HepG2 (cell line): ENCODE results near the gene MAPRE3. TPM values are rescaled to one million over a fixed set of nuclear protein-coding genes. Genes with fewer than 3 reads are reported as not detected.

Source experiments
- ATAC-seq: fragments of 200-7000 bp; cut with Tn5 transposase; 3 replicates; pipeline ENCODE4 v1.9.1; 2020; ENCODE audit warnings: mild to moderate bottlenecking, moderate library complexity
- BruUV-seq: library from RNA; stranded (reverse); fragments of 400-500 nt; replicated peaks from 2 replicates; lab custom pipeline; 2021; lab: Mats Ljungman, UMichigan
- CTCF ChIA-PET: fragments of 300-600 bp; formaldehyde crosslinking; extraction: SDS; loops from one replicate; lab custom pipeline; 2021; ENCODE audit warnings: low total read pairs, inconsistent platforms, low intra/inter-chr PET ratio; lab: Yijun Ruan, JAX
- POLR2A ChIA-PET: fragments of 350-600 bp; sonication (Branson Sonifier 250); formaldehyde crosslinking; loops from one replicate; lab custom pipeline; 2020; ENCODE audit warnings: antibody characterized with exemption, inconsistent platforms; lab: Yijun Ruan, JAX
- DNase-seq: peaks from one replicate; pipeline ENCODE4 v3.0.0-alpha.2; 2015; ENCODE audit warnings: low spot score
- FAIRE-seq: peaks from 3 replicates; lab custom pipeline; 2011; peaks lifted over from hg19 to GRCh38; lab: Jason Lieb, UNC
- H2AFZ ChIP-seq: one replicate; pipeline ENCODE4 v1.6.1; 2011; ENCODE audit warnings: low read length, inconsistent platforms
- H3K27ac ChIP-seq: fragments of 300-600 bp; 3 replicates; pipeline ENCODE4 v1.8.0; 2011; ENCODE audit warnings: mixed run types, mild to moderate bottlenecking, mixed read lengths, low read length, inconsistent platforms; ENCODE audit not compliant: insufficient read depth; ENCODE audit errors: extremely low read length
- H3K27me3 ChIP-seq, 2 experiments: fragments of 200-600 bp in 1 of 2; 2 replicates in 1 of 2; 3 replicates in 1 of 2; pipeline versions ENCODE4 v1.6.0 to v1.8.0; 2011; ENCODE audit warnings: low read length in 2 of 2, mild to moderate bottlenecking in 2 of 2, moderate library complexity in 2 of 2, inconsistent platforms in 1 of 2; ENCODE audit not compliant: insufficient read depth in 2 of 2, control insufficient read depth in 1 of 2
- H3K36me3 ChIP-seq, 2 experiments: fragments of 200-600 bp in 1 of 2; replicated peaks in 1 of 2; 2 replicates in 1 of 2; 3 replicates in 1 of 2; pipeline versions ENCODE4 v1.5.1 to v1.8.0; 2011; ENCODE audit warnings: low read length in 2 of 2, inconsistent platforms in 1 of 2; ENCODE audit not compliant: insufficient read depth in 2 of 2, control insufficient read depth in 1 of 2
- H3K4me1 ChIP-seq: 2 replicates; pipeline ENCODE4 v1.5.1; 2012; ENCODE audit warnings: low read length, inconsistent platforms; ENCODE audit not compliant: insufficient read depth
- H3K4me2 ChIP-seq: 2 replicates; pipeline ENCODE4 v1.6.0; 2011; ENCODE audit warnings: low read depth, low read length, inconsistent platforms
- H3K4me3 ChIP-seq, 3 experiments: fragments of 200-600 bp in 1 of 3; sonication (generic), shearing (Covaris generic) in 1 of 3; replicated peaks in 1 of 3; 2 replicates each; pipeline ENCODE4 v1.5.1; 2011 to 2016; ENCODE audit warnings: low read length in 3 of 3, inconsistent platforms in 2 of 3, low read depth in 2 of 3, mild to moderate bottlenecking in 2 of 3, control low read depth in 1 of 3, mixed read lengths in 1 of 3; ENCODE audit not compliant: insufficient read depth in 1 of 3
- H3K79me2 ChIP-seq: one replicate; pipeline ENCODE4 v1.6.1; 2011; ENCODE audit warnings: low read length, inconsistent platforms; ENCODE audit not compliant: insufficient read depth
- H3K9ac ChIP-seq: 2 replicates; pipeline ENCODE4 v1.6.0; 2011; ENCODE audit warnings: mild to moderate bottlenecking, low read depth, low read length, inconsistent platforms; ENCODE audit not compliant: insufficient read depth
- H3K9me3 ChIP-seq: 2 replicates; pipeline ENCODE4 v1.5.1; 2012; ENCODE audit warnings: mild to moderate bottlenecking, low read length
- H4K20me1 ChIP-seq: 2 replicates; pipeline ENCODE4 v1.6.0; 2011; ENCODE audit warnings: inconsistent platforms, mild to moderate bottlenecking, low read length, moderate library complexity; ENCODE audit not compliant: insufficient read depth
- BRD4 ChIP-seq: sonication (generic); formaldehyde crosslinking; IDR thresholded peaks from 2 replicates; pipeline ENCODE4 v1.4.0; 2020; ENCODE audit warnings: missing genetic modification reagents
- ELF4 ChIP-seq: sonication (generic); formaldehyde crosslinking; IDR thresholded peaks from 2 replicates; pipeline ENCODE4 v1.5.0; 2020; ENCODE audit warnings: missing genetic modification reagents, mild to moderate bottlenecking, moderate library complexity, borderline replicate concordance
- HHEX ChIP-seq: IDR thresholded peaks from 2 replicates; pipeline ENCODE4 v1.6.1; 2016; ENCODE audit warnings: control low read depth
- PAXIP1 ChIP-seq: sonication (generic); formaldehyde crosslinking; conservative IDR thresholded peaks from 2 replicates; pipeline ENCODE4 v1.4.0; 2020; ENCODE audit warnings: mild to moderate bottlenecking, missing genetic modification reagents, moderate library complexity
- ZBTB40 ChIP-seq, 2 experiments: fragments of 450-650 bp in 1 of 2; sonication (generic) in 1 of 2; formaldehyde crosslinking in 1 of 2; IDR thresholded peaks; 2 replicates each; pipeline versions ENCODE4 v1.6.1 to v1.8.0; 2016 to 2022; ENCODE audit warnings: antibody characterized with exemption in 1 of 2, mild to moderate bottlenecking in 1 of 2, missing genetic modification reagents in 1 of 2
- ZC3H13 ChIP-seq: sonication (generic); formaldehyde crosslinking; IDR thresholded peaks from 2 replicates; pipeline ENCODE4 v1.8.1; 2023; ENCODE audit warnings: mild to moderate bottlenecking, missing genetic modification reagents, moderate library complexity
- ZNF263 ChIP-seq: sonication (generic); formaldehyde crosslinking; IDR thresholded peaks from 2 replicates; pipeline ENCODE4 v1.4.0; 2020; ENCODE audit warnings: missing genetic modification reagents
- ZNF275 ChIP-seq: sonication (generic); formaldehyde crosslinking; IDR thresholded peaks from 2 replicates; pipeline ENCODE4 v1.8.0; 2022; ENCODE audit warnings: missing genetic modification reagents, mild to moderate bottlenecking, inconsistent platforms, borderline replicate concordance
- ZNF510 ChIP-seq: sonication (generic); formaldehyde crosslinking; IDR thresholded peaks from 2 replicates; pipeline ENCODE4 v1.4.0; 2020; ENCODE audit warnings: low read depth, mild to moderate bottlenecking, missing genetic modification reagents
- WGBS: methylation state at CpG from one replicate; pipeline ENCODE4 v1.1.6; 2017; ENCODE audit warnings: low lambda C conversion rate; 5-methylcytosine and 5-hydroxymethylcytosine counted together
- in situ Hi-C: cut with HindIII; loops from 2 replicates; pipeline ENCODE4 v1.10.0; 2017; ENCODE audit warnings: low pct_unique_long_range_greater_than_20kb; ENCODE audit not compliant: extremely low pct_ligation_motif_present
- intact Hi-C: fragments of 100-400 bp; cut with micrococcal nuclease; formaldehyde crosslinking; loops from one replicate; pipeline ENCODE4 v1.10.0; 2022; ENCODE audit not compliant: unreplicated experiment
- polyA plus RNA-seq, 8 experiments: library from polyadenylated mRNA; depleted of rRNA in 3 of 8; stranded (reverse) in 7 of 8; unstranded in 1 of 8; fragments of >200 nt; fragmentation: Illumina TruSeq in 4 of 8; extraction: Trizol in 4 of 8; gene quantifications; 2 replicates each; pipeline versions ENCODE4 v1.2.1 to v1.2.3, GENCODE V29; 2011 to 2016; ENCODE audit warnings: low read depth in 4 of 8, missing spikeins in 1 of 8, mixed read lengths in 1 of 8; ENCODE audit not compliant: insufficient read depth in 1 of 8
- total RNA-seq, 5 experiments: library from RNA; depleted of rRNA; stranded (reverse); fragments of >200 nt; fragmentation: Illumina TruSeq; extraction: Trizol; gene quantifications; 2 replicates each; pipeline ENCODE4 v1.2.3, GENCODE V29; 2016; ENCODE audit warnings: low read depth in 1 of 5

Gene MAPRE3
- total and polyA plus RNA-seq, 2 of the 13 experiments (the other 11 are each of a cell fraction or from before 2014, with no cell fraction given), result 0.31 to 0.91 TPM

GRCh38 chr2:27053776-27054175 is 83.3 kb downstream of the MAPRE3 start:
- CTCF ChIA-PET, result no interaction called here
- intact Hi-C loops (no loop called here), in situ Hi-C loops (no loop called here)
- H3K27me3 ChIP-seq, result no peaks in the 10 kb centered on the region; a peak in 1 of 5 replicates
- DNase-seq (no peak), ATAC-seq (no peak), FAIRE-seq (no peak)
- H3K9me3 ChIP-seq, result no peaks in the 10 kb centered on the region
- no peak overlapping the region for H3K4me3 ChIP-seq
- no peak overlapping the region for H2AFZ ChIP-seq
- POLR2A ChIA-PET, result interaction anchor here (0.9 to 6.4 kb wide), 3 partner anchors 18 to 33 kb away, joined by 3 to 88 read pairs (median 58); partner anchors contain the start of genes EMILIN1 and OST4
- 95% methylated on average over 8 of the region's 8 CpGs for WGBS
- H3K36me3 ChIP-seq, result peaks cover 13 to 54% of the 10 kb centered on the region in 2 experiments
- H3K79me2 ChIP-seq, result peaks cover 8% of the 10 kb centered on the region
- H4K20me1 ChIP-seq, result peaks cover 3% of the 10 kb centered on the region; the same call in 1 of the 2 replicates
- no peak overlapping the region for H3K4me2 ChIP-seq
- no peak overlapping the region for H3K9ac ChIP-seq
- BruUV-seq, result no TSS peak
- H3K27ac ChIP-seq, result no peak overlapping the region
- peaks cover 24% of the 10 kb centered on the region for H3K4me1 ChIP-seq
- no peak for TF ChIP-seq ZNF510 (CRISPR knock-in tag)
- TF ChIP-seq PAXIP1 (CRISPR knock-in tag), result no peak
- no peak for TF ChIP-seq BRD4
- no peak for TF ChIP-seq HHEX (CRISPR knock-in tag)
- TF ChIP-seq ZBTB40 (IDR thresholded peaks at IDR 0.05), result no peak
- TF ChIP-seq ZBTB40 (CRISPR knock-in tag; IDR thresholded peaks at IDR 0.05), result no peak
- TF ChIP-seq ELF4, result no peak
- no peak for TF ChIP-seq ZNF263 (CRISPR knock-in tag)
- TF ChIP-seq ZC3H13 (CRISPR knock-in tag), result no peak
- no peak for TF ChIP-seq ZNF275 (CRISPR knock-in tag)
